ENCODE data around the gene NELFB. TPM values are rescaled to one million over a fixed set of nuclear protein-coding genes. Genes with fewer than 3 reads are reported as not detected.

The NELFB gene
- total and polyA plus RNA-seq, 2 of the 4 experiments (the other 2 are of a cell fraction) = 36.9 to 66.0 TPM

DNA sequence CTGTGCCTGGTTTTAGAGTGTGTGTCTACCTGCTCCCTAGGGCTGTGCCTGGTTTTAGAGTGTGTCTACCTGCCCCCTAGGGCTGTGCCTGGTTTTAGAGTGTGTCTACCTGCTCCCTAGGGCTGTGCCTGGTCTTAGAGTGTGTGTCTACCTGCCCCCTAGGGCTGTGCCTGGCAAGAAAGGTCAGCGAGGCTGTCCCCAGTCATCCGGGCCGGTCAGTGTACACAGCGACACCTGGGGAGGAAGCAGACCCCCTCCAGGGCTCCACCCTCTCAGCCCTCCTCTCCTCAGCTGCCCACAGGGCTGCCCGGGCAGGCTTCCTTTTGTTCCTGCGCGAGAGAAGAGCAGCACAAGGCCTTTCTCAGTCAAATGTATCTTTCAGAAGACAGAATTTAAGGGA is 42.8 kb downstream of the NELFB start:
- H2BK15ac ChIP-seq (ENCODE audit: low read depth, low read length) = no peak overlapping the region
- no peak for ATAC-seq (ENCODE audit: low read depth)
- H3K56ac ChIP-seq (ENCODE audit: extremely low read depth, insufficient read depth, low read length) = no peak overlapping the region
- H3K9me1 ChIP-seq (ENCODE audit: insufficient read depth, low read length) = no peaks in the 10 kb centered on the region
- ChIA-PET CTCF (no interaction called here), POLR2A (ENCODE audit: unreplicated experiment) (no interaction called here)
- H4K8ac ChIP-seq (ENCODE audit: low read depth in 2 of 2, low read length in 2 of 2) = no peak overlapping the region
- no peak overlapping the region for H2BK120ac ChIP-seq (ENCODE audit: low read depth, low read length)
- no peak overlapping the region for H2BK20ac ChIP-seq (ENCODE audit: low read depth, low read length)
- no peak overlapping the region for H3K23ac ChIP-seq (ENCODE audit: low read depth, low read length)
- no TSS peak for BruUV-seq (replicated peaks)
- no peak overlapping the region for H3K27ac ChIP-seq (ENCODE audit: insufficient read depth, low read length)
- in situ Hi-C loops (cut with MboI; ENCODE audit: low sequenced_read_pairs) (no loop called here), dilution Hi-C loops (cut with HindIII; ENCODE audit: low sequenced_read_pairs, unreplicated experiment) (no loop called here), intact Hi-C loops (cut with micrococcal nuclease) (no loop called here)
- H3K27me3 ChIP-seq (ENCODE audit: control insufficient read depth, insufficient read depth, low read length) = peaks cover 33% of the 10 kb centered on the region
- no peak overlapping the region for H3K9ac ChIP-seq (ENCODE audit: low read depth, low read length)
- H3K36me3 ChIP-seq (ENCODE audit: control insufficient read depth, insufficient read depth, low read length) = no peaks in the 10 kb centered on the region
- H3K9me3 ChIP-seq (ENCODE audit: control insufficient read depth, insufficient read depth, low read length) = peaks cover 5% of the 10 kb centered on the region; the same call in 1 of the 2 replicates
- H4K91ac ChIP-seq (ENCODE audit: insufficient read depth, low read depth, low read length) = no peak overlapping the region
- H2AFZ ChIP-seq (replicated peaks; ENCODE audit: low read length, poor library complexity) = no peak overlapping the region
- DNase-seq = no peak
- H3K4ac ChIP-seq (ENCODE audit: low read depth, low read length) = no peak overlapping the region
- H3K4me2 ChIP-seq (ENCODE audit: low read depth, low read length) = no peak overlapping the region
- no peak overlapping the region for H2AK5ac ChIP-seq (ENCODE audit: low read depth, low read length)
- no peak overlapping the region for H3K14ac ChIP-seq (replicated peaks; ENCODE audit: low read depth, low read length)
- no peaks in the 10 kb centered on the region for H3K79me1 ChIP-seq (ENCODE audit: low read depth in 1 of 2, low read length in 2 of 2)
- no peak overlapping the region for H3K18ac ChIP-seq (ENCODE audit: low read depth, low read length)
- no peak overlapping the region for H2AK9ac ChIP-seq (replicated peaks; ENCODE audit: low read depth, low read length, poor library complexity)
- peaks cover 4% of the 10 kb centered on the region; the same call in 1 of the 2 replicates for H4K20me1 ChIP-seq (ENCODE audit: insufficient read depth, low read length)
- peaks cover 3% of the 10 kb centered on the region for H3K4me1 ChIP-seq (ENCODE audit: control insufficient read depth, insufficient read depth, low read length)
- 86% methylated on average over 4 of the region's 7 CpGs; no CpG with 5 or more reads in 1 of the 2 experiments for WGBS, 2 experiments (ENCODE audit: extremely low coverage in 2 of 2, insufficient read length in 1 of 2)
- no peak overlapping the region for H2BK5ac ChIP-seq (ENCODE audit: low read depth, low read length, poor library complexity, severe bottlenecking)
- no peak overlapping the region for H3K4me3 ChIP-seq (ENCODE audit: insufficient read depth, low read depth, low read length)
- no peak overlapping the region for H4K5ac ChIP-seq (ENCODE audit: low read depth, low read length)
- TF ChIP-seq RAD21 (IDR thresholded peaks at IDR 0.05; ENCODE audit: low read length) (no peak), MAFK (IDR thresholded peaks at IDR 0.05; ENCODE audit: low read depth, low read length) (no peak), SMC3 (IDR thresholded peaks at IDR 0.05; ENCODE audit: low read depth, low read length) (no peak), RCOR1 (IDR thresholded peaks at IDR 0.05; ENCODE audit: insufficient replicate concordance, low read length) (no peak), CHD1 (IDR thresholded peaks at IDR 0.05; ENCODE audit: low read depth, low read length) (no peak), RFX5 (IDR thresholded peaks at IDR 0.05; ENCODE audit: low read depth, low read length) (no peak), MAZ (IDR thresholded peaks at IDR 0.05; ENCODE audit: borderline replicate concordance, low read depth, low read length) (no peak), POLR2A (IDR thresholded peaks at IDR 0.05; ENCODE audit: low read depth, low read length) (no peak)

Data from IMR-90 (cell line).